ENCODE data around the gene DUSP6.
A peak's percentile ranks its signal among the peaks of the same experiment; 100 is the strongest.

The DUSP6 gene

GRCh38 chr12:89356069-89356665 lies 3.9 kb upstream of the DUSP6 start:
- no peak for DNase-seq
- TF ChIP-seq CTCF (IDR thresholded peaks at IDR 0.05; ENCODE audit: low read depth, low read length), result no peak
- Histone ChIP-seq H3K9me3 (no peaks in the 10 kb centered on the region), H3K4me1 (no peaks in the 10 kb centered on the region), H3K27me3 (peaks cover 17% of the 10 kb centered on the region), H3K4me3 (ENCODE audit: low read depth, low read length) (no peak overlapping the region), H3K36me3 (no peaks in the 10 kb centered on the region)

DNA sequence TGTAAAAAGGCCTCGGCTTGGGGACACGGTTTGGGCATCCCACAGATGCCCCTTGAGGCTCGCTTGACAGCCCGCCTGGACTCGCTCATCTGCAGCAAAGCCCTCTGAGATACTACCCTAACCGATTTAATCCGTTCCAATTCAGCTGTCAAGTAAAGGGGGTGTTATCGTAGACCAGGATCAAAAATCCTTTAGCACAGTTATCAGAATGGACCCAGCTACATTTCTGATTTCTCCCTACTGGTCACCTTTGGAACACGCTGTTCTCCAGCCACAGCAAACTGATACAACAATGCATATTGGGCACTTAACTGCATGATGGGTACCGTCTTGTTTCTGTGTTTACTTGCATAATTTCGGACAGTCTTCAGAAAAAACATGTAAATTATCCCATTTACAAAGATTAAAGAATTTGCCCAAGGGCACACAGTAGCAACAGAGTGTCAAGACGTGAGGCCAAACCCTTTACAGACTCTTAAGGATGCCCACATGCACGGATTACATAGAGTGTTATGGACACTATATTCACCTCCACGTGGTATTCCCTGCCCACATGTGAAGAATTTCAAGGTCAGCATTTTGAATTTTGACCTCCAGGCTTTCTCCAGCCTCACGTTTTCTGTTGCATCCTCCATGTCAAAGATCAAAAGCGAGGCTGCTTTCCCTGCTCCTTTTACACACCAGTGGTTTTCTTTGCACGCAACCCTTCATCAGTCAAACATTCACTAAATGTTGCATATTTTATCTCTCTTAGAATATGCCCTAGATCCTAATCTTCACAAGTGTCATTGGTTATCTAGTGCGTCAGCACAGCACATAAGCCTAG lies 3.2 kb upstream of the DUSP6 start:
- H3K36me3 ChIP-seq, result no peaks in the 10 kb centered on the region
- TF ChIP-seq CTCF (IDR thresholded peaks at IDR 0.05; ENCODE audit: low read depth, low read length), result peak; percentile 37
- H3K4me3 ChIP-seq (ENCODE audit: low read depth, low read length), result no peak overlapping the region
- no peaks in the 10 kb centered on the region for H3K4me1 ChIP-seq
- peaks cover 24% of the 10 kb centered on the region for H3K27me3 ChIP-seq
- DNase-seq, result no peak
- H3K9me3 ChIP-seq, result no peaks in the 10 kb centered on the region

- no peaks in the 10 kb centered on the region; the same call in 1 of the 2 replicates for H3K4me1 ChIP-seq
- TF ChIP-seq CTCF (IDR thresholded peaks at IDR 0.05; ENCODE audit: low read depth, low read length), result no peak
- H3K9me3 ChIP-seq, result no peaks in the 10 kb centered on the region
- H3K27me3 ChIP-seq, result peaks cover 30% of the 10 kb centered on the region
- peak overlapping the region; percentile 69; the same call in 1 of the 2 replicates for H3K4me3 ChIP-seq (ENCODE audit: low read depth, low read length)
- DNase-seq, result no peak
- H3K36me3 ChIP-seq, result no peaks in the 10 kb centered on the region
These were observed 2.3 kb upstream of the DUSP6 start for GRCh38 chr12:89354612-89355067.

GRCh38 chr12:89353823-89354611 lies 1.7 kb upstream of the DUSP6 start:
- no peaks in the 10 kb centered on the region for H3K36me3 ChIP-seq
- H3K4me3 ChIP-seq (ENCODE audit: low read depth, low read length), result peak overlapping the region; percentile 69
- H3K27me3 ChIP-seq, result peaks cover 30% of the 10 kb centered on the region
- H3K9me3 ChIP-seq, result no peaks in the 10 kb centered on the region
- no peaks in the 10 kb centered on the region; the same call in 1 of the 2 replicates for H3K4me1 ChIP-seq
- TF ChIP-seq CTCF (IDR thresholded peaks at IDR 0.05; ENCODE audit: low read depth, low read length), result no peak
- peak; percentile 37 for DNase-seq

GRCh38 chr12:89353188-89353822 lies 1.0 kb upstream of the DUSP6 start:
- H3K36me3 ChIP-seq, result no peaks in the 10 kb centered on the region
- peaks cover 30% of the 10 kb centered on the region for H3K27me3 ChIP-seq
- TF ChIP-seq CTCF (IDR thresholded peaks at IDR 0.05; ENCODE audit: low read depth, low read length), result no peak
- no peaks in the 10 kb centered on the region; the same call in 1 of the 2 replicates for H3K4me1 ChIP-seq
- H3K4me3 ChIP-seq (ENCODE audit: low read depth, low read length), result peak overlapping the region; percentile 69
- no peaks in the 10 kb centered on the region for H3K9me3 ChIP-seq
- DNase-seq, result peak; percentile 65
